K562 (cell line): Measurements from ENCODE around the gene HMGB2.

ENCODE experiments used
- ATF4 ChIP-seq: fragments of 450-650 bp; formaldehyde crosslinking; IDR thresholded peaks from 2 replicates; pipeline ENCODE4 v1.4.0; 2022; ENCODE audit warnings: mild to moderate bottlenecking, moderate library complexity
- CTBP1 ChIP-seq: fragments of 450-650 bp; IDR thresholded peaks from 2 replicates; pipeline ENCODE4 v1.6.1; 2016; ENCODE audit warnings: borderline replicate concordance
- CTCF ChIP-seq, 3 experiments: IDR thresholded peaks in 2 of 3; conservative IDR thresholded peaks in 1 of 3; 2 replicates each; pipeline ENCODE4 v1.5.1; 2011 to 2012; ENCODE audit warnings: low read length in 3 of 3, mild to moderate bottlenecking in 3 of 3, control low read depth in 2 of 3, improper control_type of control experiment in 1 of 3, inconsistent platforms in 1 of 3, low read depth in 1 of 3, mixed read lengths in 1 of 3, moderate library complexity in 1 of 3; ENCODE audit not compliant: insufficient read depth in 2 of 3
- ESRRA ChIP-seq: fragments of 450-650 bp; IDR thresholded peaks from 2 replicates; pipeline ENCODE4 v1.6.1; 2014; ENCODE audit warnings: low read depth, mild to moderate bottlenecking, moderate library complexity, borderline replicate concordance
- GABPA ChIP-seq: fragments of 200-800 bp; sonication (Bioruptor generic); conservative IDR thresholded peaks from 2 replicates; pipeline ENCODE4 v1.6.1; 2016; ENCODE audit warnings: low read depth, missing genetic modification characterization, missing compliant biosample characterization
- HMGXB4 ChIP-seq: sonication (generic); formaldehyde crosslinking; IDR thresholded peaks from 2 replicates; pipeline ENCODE4 v1.8.1; 2023; ENCODE audit warnings: mild to moderate bottlenecking, missing genetic modification reagents
- KLF1 ChIP-seq: fragments of 450-650 bp; IDR thresholded peaks from 2 replicates; pipeline ENCODE4 v1.6.1; 2016; ENCODE audit warnings: missing genetic modification characterization, missing compliant biosample characterization
- MAX ChIP-seq: sonication (generic); formaldehyde crosslinking; IDR thresholded peaks from 2 replicates; pipeline ENCODE4 v1.9.0; 2022; ENCODE audit warnings: mild to moderate bottlenecking, missing genetic modification reagents
- RERE ChIP-seq: sonication (generic); formaldehyde crosslinking; IDR thresholded peaks from 2 replicates; pipeline ENCODE4 v1.8.0; 2023; ENCODE audit warnings: missing genetic modification reagents, mild to moderate bottlenecking, borderline replicate concordance
- ZNF318 ChIP-seq, 2 experiments: fragments of 450-650 bp; IDR thresholded peaks; 2 replicates each; pipeline ENCODE4 v1.6.1; 2016; ENCODE audit warnings: mild to moderate bottlenecking in 2 of 2, borderline replicate concordance in 1 of 2, low read depth in 1 of 2, moderate library complexity in 1 of 2

GRCh38 chr4:173318648-173319211, 15.4 kb downstream of the HMGB2 start:
- TF ChIP-seq GABPA (tag) (no peak), ESRRA (no peak), KLF1 (tag) (no peak), CTBP1 (no peak), MAX (CRISPR knock-in tag) (no peak), RERE (CRISPR knock-in tag) (no peak), HMGXB4 (CRISPR knock-in tag) (no peak), ZNF318 (IDR thresholded peaks at IDR 0.05; ENCODE audit: borderline replicate concordance in 1 of 2, low read depth in 1 of 2) (no peak), CTCF (IDR thresholded peaks at IDR 0.05 in 2 of 3, conservative IDR thresholded peaks at IDR 0.05 in 1 of 3; ENCODE audit: insufficient read depth in 2 of 3, low read depth in 1 of 3, low read length in 3 of 3) (peak in 2 of 3 experiments; percentile 12 to 46; a peak in 3 of 6 replicates), ATF4 (no peak)
